Rectal smooth muscle tissue (tissue), 1 donor: ENCODE data around the gene TENT5C.
"Not testable (repeated sequence)": the region's sequence is repeated elsewhere in the genome, so short reads cannot be mapped to it uniquely, and the experiment has no call there.

ENCODE experiments used
- H3K27ac ChIP-seq: one replicate; pipeline ENCODE4 v1.7.0; 2013; ENCODE audit warnings: low read depth, low read length, inconsistent platforms
- H3K27me3 ChIP-seq: one replicate; pipeline ENCODE4 v1.7.0; 2013; ENCODE audit warnings: low read length; ENCODE audit not compliant: control insufficient read depth, insufficient read depth
- H3K36me3 ChIP-seq: one replicate; pipeline ENCODE4 v1.7.0; 2013; ENCODE audit warnings: low read length; ENCODE audit not compliant: control insufficient read depth, insufficient read depth
- H3K4me1 ChIP-seq: one replicate; pipeline ENCODE4 v1.7.0; 2013; ENCODE audit warnings: low read length; ENCODE audit not compliant: control insufficient read depth, insufficient read depth
- H3K4me3 ChIP-seq: one replicate; pipeline ENCODE4 v1.7.0; 2013; ENCODE audit warnings: low read length
- H3K9ac ChIP-seq: one replicate; pipeline ENCODE4 v1.7.0; 2013; ENCODE audit warnings: low read length

TENT5C gene

GRCh38 chr1:117605774-117606648 is at the start of gene TENT5C:
TSS of gene TENT5C (plus strand) at chr1:117606048. CDS start at chr1:117622869, 16,821 bp downstream.
- Histone ChIP-seq H3K27ac (peak within 1 kb of the TSS; percentile 88), H3K36me3 (no peaks in the 10 kb centered on the region), H3K4me1 (peaks cover 4% of the 10 kb centered on the region), H3K27me3 (no peaks in the 10 kb centered on the region), H3K4me3 (peak within 1 kb of the TSS; percentile 94), H3K9ac (peak within 1 kb of the TSS; percentile 66)

GRCh38 chr1:117556341-117556740 is 49.5 kb upstream of the TENT5C start:
- Histone ChIP-seq H3K4me3 (no peak overlapping the region), H3K27ac (no peak overlapping the region), H3K9ac (no peak overlapping the region), H3K36me3 (no peaks in the 10 kb centered on the region), H3K27me3 (no peaks in the 10 kb centered on the region), H3K4me1 (no peaks in the 10 kb centered on the region)

- Histone ChIP-seq H3K36me3 (no peaks in the 10 kb centered on the region), H3K27me3 (no peaks in the 10 kb centered on the region), H3K4me1 (no peaks in the 10 kb centered on the region)
These were observed 48.9 kb upstream of the TENT5C start for GRCh38 chr1:117556976-117557375.

GRCh38 chr1:117558451-117558850 is 47.4 kb upstream of the TENT5C start:
- H3K27ac ChIP-seq, H3K4me3 ChIP-seq, H3K36me3 ChIP-seq, H3K4me1 ChIP-seq, H3K9ac ChIP-seq, H3K27me3 ChIP-seq: not testable (repeated sequence)

More at GRCh38 chr1:117556976-117557375, 48.9 kb upstream of the TENT5C start:
- no peak overlapping the region for H3K27ac ChIP-seq
- H3K4me3 ChIP-seq, result no peak overlapping the region
- no peak overlapping the region for H3K9ac ChIP-seq

- H3K27me3 ChIP-seq, result no peaks in the 10 kb centered on the region
- no peak overlapping the region for H3K9ac ChIP-seq
- H3K4me1 ChIP-seq, result no peaks in the 10 kb centered on the region
- H3K36me3 ChIP-seq, result no peaks in the 10 kb centered on the region
- no peak overlapping the region for H3K4me3 ChIP-seq
- no peak overlapping the region for H3K27ac ChIP-seq
These were observed 46.7 kb upstream of the TENT5C start for GRCh38 chr1:117559139-117559538.

- Histone ChIP-seq H3K27me3 (no peaks in the 10 kb centered on the region), H3K9ac (no peak overlapping the region), H3K36me3 (no peaks in the 10 kb centered on the region), H3K4me1 (no peaks in the 10 kb centered on the region), H3K4me3 (no peak overlapping the region), H3K27ac (no peak overlapping the region)
These were observed 45.9 kb upstream of the TENT5C start for GRCh38 chr1:117559985-117560384.

GRCh38 chr1:117561071-117561470 is 44.8 kb upstream of the TENT5C start:
- Histone ChIP-seq H3K4me3 (no peak overlapping the region), H3K27me3 (no peaks in the 10 kb centered on the region), H3K36me3 (no peaks in the 10 kb centered on the region), H3K4me1 (no peaks in the 10 kb centered on the region), H3K9ac (no peak overlapping the region), H3K27ac (no peak overlapping the region)

- no peaks in the 10 kb centered on the region for H3K36me3 ChIP-seq
- H3K4me3 ChIP-seq, result no peak overlapping the region
- no peaks in the 10 kb centered on the region for H3K27me3 ChIP-seq
- no peak overlapping the region for H3K9ac ChIP-seq
- H3K27ac ChIP-seq, result no peak overlapping the region
- no peaks in the 10 kb centered on the region for H3K4me1 ChIP-seq
These were observed 44.3 kb upstream of the TENT5C start for GRCh38 chr1:117561551-117561950.

GRCh38 chr1:117562581-117563491 is 43.0 kb upstream of the TENT5C start:
- H3K9ac ChIP-seq, result no peak overlapping the region
- H3K27me3 ChIP-seq, result no peaks in the 10 kb centered on the region
- no peak overlapping the region for H3K4me3 ChIP-seq
- H3K27ac ChIP-seq, result no peak overlapping the region
- H3K36me3 ChIP-seq, result no peaks in the 10 kb centered on the region
- no peaks in the 10 kb centered on the region for H3K4me1 ChIP-seq

GRCh38 chr1:117563492-117563875 is 42.4 kb upstream of the TENT5C start:
- Histone ChIP-seq H3K36me3 (no peaks in the 10 kb centered on the region), H3K27me3 (no peaks in the 10 kb centered on the region), H3K9ac (no peak overlapping the region), H3K4me1 (no peaks in the 10 kb centered on the region), H3K4me3 (no peak overlapping the region), H3K27ac (no peak overlapping the region)

GRCh38 chr1:117564227-117565075 is 41.4 kb upstream of the TENT5C start:
- no peaks in the 10 kb centered on the region for H3K36me3 ChIP-seq
- H3K27ac ChIP-seq, result no peak overlapping the region
- no peaks in the 10 kb centered on the region for H3K4me1 ChIP-seq
- H3K27me3 ChIP-seq, result no peaks in the 10 kb centered on the region
- H3K4me3 ChIP-seq, result no peak overlapping the region
- no peak overlapping the region for H3K9ac ChIP-seq

GRCh38 chr1:117565076-117565556 is 40.7 kb upstream of the TENT5C start:
- Histone ChIP-seq H3K4me1 (no peaks in the 10 kb centered on the region), H3K27ac (no peak overlapping the region), H3K4me3 (no peak overlapping the region), H3K9ac (no peak overlapping the region), H3K36me3 (no peaks in the 10 kb centered on the region), H3K27me3 (no peaks in the 10 kb centered on the region)
